K562 (cell line): ENCODE data around the gene SLC16A14. TPM values are rescaled to one million over a fixed set of nuclear protein-coding genes. Genes with fewer than 3 reads are reported as not detected.
A peak's percentile ranks its signal among the peaks of the same experiment; 100 is the strongest.

Experiments
- ATAC-seq: fragments of 200-7000 bp; cut with Tn5 transposase; 3 replicates; pipeline ENCODE4 v1.9.1; 2020; ENCODE audit warnings: moderate library complexity
- Bru-seq: library from RNA; stranded (reverse); fragments of 400-500 nt; gene quantifications from one replicate; lab custom pipeline; 2021; lab: Mats Ljungman, UMichigan
- BruChase-seq, 2 experiments: library from RNA; stranded (reverse); fragments of 400-500 nt; gene quantifications; one replicate each; lab custom pipeline; 2021; lab: Mats Ljungman, UMichigan
- BruUV-seq: library from RNA; stranded (reverse); fragments of 400-500 nt; replicated peaks from 2 replicates; lab custom pipeline; 2021; lab: Mats Ljungman, UMichigan
- CTCF ChIA-PET: fragments of 300-600 bp; formaldehyde crosslinking; extraction: SDS; loops from one replicate; lab custom pipeline; 2021; ENCODE audit warnings: low intra/inter-chr PET ratio; lab: Yijun Ruan, JAX
- POLR2A ChIA-PET: fragments of 300-600, 350-650 bp; sonication (Branson Sonifier 250); formaldehyde crosslinking; extraction: SDS; loops from one replicate; lab custom pipeline; 2021; ENCODE audit warnings: antibody characterized with exemption, inconsistent platforms; lab: Yijun Ruan, JAX
- DNase-seq, 4 experiments: peaks; one replicate each; pipeline versions ENCODE4 v3.0.0 to v3.0.0-alpha.2; 2011 to 2018; ENCODE audit warnings: low spot score in 3 of 4, mixed read lengths in 3 of 4; ENCODE audit errors: extremely low read depth in 1 of 4
- FAIRE-seq: peaks from 2 replicates; lab custom pipeline; 2011; peaks lifted over from hg19 to GRCh38; lab: Jason Lieb, UNC
- H2AFZ ChIP-seq: 2 replicates; pipeline ENCODE4 v1.6.0; 2011; ENCODE audit warnings: low read depth, low read length, control low read depth, inconsistent platforms
- H3K27ac ChIP-seq: fragments of 200-600 bp; 3 replicates; pipeline ENCODE4 v1.8.0; 2011; ENCODE audit warnings: low read depth, mild to moderate bottlenecking, control low read depth, inconsistent platforms, low read length, moderate library complexity, mixed read lengths; ENCODE audit errors: extremely low read depth
- H3K27me3 ChIP-seq, 2 experiments: fragments of 300-600 bp in 1 of 2; 2 replicates in 1 of 2; 3 replicates in 1 of 2; pipeline versions ENCODE4 v1.6.0 to v1.8.0; 2011; ENCODE audit warnings: inconsistent platforms in 2 of 2, low read length in 2 of 2, mild to moderate bottlenecking in 1 of 2, mixed read lengths in 1 of 2, moderate library complexity in 1 of 2; ENCODE audit not compliant: control insufficient read depth in 2 of 2, insufficient read depth in 2 of 2
- H3K36me3 ChIP-seq: fragments of 300-600 bp; 3 replicates; pipeline ENCODE4 v1.8.0; 2011; ENCODE audit warnings: mild to moderate bottlenecking, low read length, inconsistent platforms; ENCODE audit not compliant: control insufficient read depth, insufficient read depth
- H3K4me1 ChIP-seq, 2 experiments: fragments of 200-600 bp in 1 of 2; replicated peaks in 1 of 2; 2 replicates in 1 of 2; 3 replicates in 1 of 2; pipeline versions ENCODE4 v1.5.1 to v1.8.0; 2011; ENCODE audit warnings: inconsistent platforms in 2 of 2, low read length in 2 of 2, mild to moderate bottlenecking in 1 of 2, mixed read lengths in 1 of 2, moderate library complexity in 1 of 2; ENCODE audit not compliant: control insufficient read depth in 2 of 2, insufficient read depth in 2 of 2
- H3K4me2 ChIP-seq: 2 replicates; pipeline ENCODE4 v1.6.1; 2011; ENCODE audit warnings: low read length, control low read depth, inconsistent platforms, mixed read lengths; ENCODE audit not compliant: insufficient read depth
- H3K4me3 ChIP-seq: fragments of 200-600 bp; sonication (generic), shearing (Covaris generic); 2 replicates; pipeline ENCODE4 v1.5.1; 2016; ENCODE audit warnings: control low read depth, inconsistent platforms
- H3K79me2 ChIP-seq: fragments of 200-600 bp; 3 replicates; pipeline ENCODE4 v1.8.0; 2011; ENCODE audit warnings: low read length, inconsistent platforms; ENCODE audit not compliant: control insufficient read depth, insufficient read depth
- H3K9ac ChIP-seq, 2 experiments: 2 replicates each; pipeline versions ENCODE4 v1.6.0 to v1.6.1; 2011; ENCODE audit warnings: low read depth in 2 of 2, low read length in 2 of 2, control low read depth in 1 of 2, inconsistent platforms in 1 of 2, mild to moderate bottlenecking in 1 of 2, mixed read lengths in 1 of 2; ENCODE audit not compliant: insufficient read depth in 1 of 2
- H3K9me1 ChIP-seq: one replicate; pipeline ENCODE4 v1.6.0; 2011; ENCODE audit warnings: inconsistent platforms, mild to moderate bottlenecking, low read length, moderate library complexity; ENCODE audit not compliant: control insufficient read depth, insufficient read depth
- H3K9me3 ChIP-seq: replicated peaks from 2 replicates; pipeline ENCODE4 v1.5.1; 2011; ENCODE audit warnings: low read depth, low read length, inconsistent platforms; ENCODE audit not compliant: control insufficient read depth, insufficient read depth
- H4K20me1 ChIP-seq: replicated peaks from 2 replicates; pipeline ENCODE4 v1.6.1; 2011; ENCODE audit warnings: low read length, inconsistent platforms, mixed read lengths; ENCODE audit not compliant: control insufficient read depth, insufficient read depth
- BACH1 ChIP-seq: fragments of 200-800 bp; sonication (Bioruptor generic); IDR thresholded peaks from 2 replicates; pipeline ENCODE4 v1.6.1; 2016; ENCODE audit warnings: missing genetic modification characterization, missing compliant biosample characterization
- ELF1 ChIP-seq: fragments of 200-800 bp; sonication (Bioruptor generic); IDR thresholded peaks from 2 replicates; pipeline ENCODE4 v1.6.1; 2016; ENCODE audit warnings: missing genetic modification characterization, missing compliant biosample characterization
- NFRKB ChIP-seq: fragments of 450-650 bp; IDR thresholded peaks from 2 replicates; pipeline ENCODE4 v1.6.1; 2016; ENCODE audit warnings: low read depth
- RCOR1 ChIP-seq, 2 experiments: IDR thresholded peaks; 2 replicates each; pipeline ENCODE4 v1.6.1; 2012; ENCODE audit warnings: low read depth in 2 of 2, low read length in 2 of 2, borderline replicate concordance in 1 of 2, improper control_type of control experiment in 1 of 2
- RFX7 ChIP-seq: fragments of 250-450 bp; sonication (Bioruptor Pico); IDR thresholded peaks from 2 replicates; pipeline ENCODE4 v1.5.1; 2021; ENCODE audit warnings: mild to moderate bottlenecking
- TOE1 ChIP-seq, 2 experiments: fragments of 450-650 bp in 1 of 2; sonication (generic) in 1 of 2; formaldehyde crosslinking in 1 of 2; IDR thresholded peaks; 2 replicates each; pipeline versions ENCODE4 v1.7.1 to v1.8.0; 2016 to 2022; ENCODE audit warnings: borderline replicate concordance in 2 of 2, mild to moderate bottlenecking in 2 of 2, antibody characterized with exemption in 1 of 2, inconsistent platforms in 1 of 2, low read depth in 1 of 2, missing genetic modification reagents in 1 of 2, moderate library complexity in 1 of 2
- ZNF324 ChIP-seq: fragments of 250-450 bp; sonication (Bioruptor Pico); IDR thresholded peaks from 2 replicates; pipeline ENCODE4 v1.4.0; 2020; ENCODE audit warnings: mild to moderate bottlenecking
- WGBS: fragments of 100-300 bp; shearing (Covaris generic); methylation state at CpG from one replicate; pipeline ENCODE4 v1.1.6; 2016; ENCODE audit warnings: low coverage, mixed read lengths; ENCODE audit not compliant: insufficient coverage; ENCODE audit errors: missing lambda C conversion rate; 5-methylcytosine and 5-hydroxymethylcytosine counted together
- in situ Hi-C: fragments of 300-500 bp; cut with MboI; formaldehyde crosslinking; loops from 4 replicates; pipeline ENCODE4 v1.15.0; 2018; ENCODE audit warnings: inconsistent platforms, mixed read lengths
- intact Hi-C: fragments of 100-400 bp; cut with micrococcal nuclease; formaldehyde crosslinking; loops from 2 replicates; pipeline ENCODE4 v1.14.2; 2022
- long read RNA-seq, 3 experiments: library from polyadenylated mRNA in 2 of 3; library from RNA in 1 of 3; unstranded in 2 of 3; stranded (forward) in 1 of 3; transcript quantifications; one replicate each; pipeline ENCODE4 v2.0.0, GENCODE V29; 2019 to 2022
- polyA minus RNA-seq, 3 experiments: library from RNA; depleted of rRNA, polyadenylated mRNA; stranded (reverse); fragments of >200 nt; gene quantifications; 2 replicates each; pipeline ENCODE4 v1.2.3, GENCODE V29; 2011
- polyA plus RNA-seq, 8 experiments: library from polyadenylated mRNA; depleted of rRNA in 4 of 8; stranded (reverse) in 5 of 8; unstranded in 3 of 8; fragments of >200 nt; fragmentation: Nextera tagmentation in 2 of 8; fragmentation: Illumina TruSeq in 1 of 8; extraction: Ambion mirVana in 2 of 8; extraction: Trizol in 1 of 8; gene quantifications; 2 replicates each; pipeline versions ENCODE4 v1.2.1 to v1.2.3, GENCODE V29; 2011 to 2014; ENCODE audit warnings: inconsistent platforms in 1 of 8, missing spikeins in 1 of 8
- total RNA-seq, 7 experiments: library from RNA; depleted of rRNA in 6 of 7; stranded (reverse); fragments of >200 nt in 6 of 7; fragmentation: Illumina TruSeq in 2 of 7; extraction: Trizol in 2 of 7; gene quantifications; 2 replicates each; pipeline versions ENCODE4 v1.2.1 to v1.2.3, GENCODE V29; 2011 to 2021; ENCODE audit warnings: low replicate concordance in 1 of 7
- TF ChIP-seq, protein P1 (sequence below), 2 experiments: fragments of 450-650 bp; formaldehyde crosslinking in 1 of 2; IDR thresholded peaks; 2 replicates each; pipeline versions ENCODE4 v1.4.0 to v1.6.1; 2014 to 2020; ENCODE audit warnings: mild to moderate bottlenecking in 2 of 2, borderline replicate concordance in 1 of 2, low read depth in 1 of 2

Gene SLC16A14, protein sequence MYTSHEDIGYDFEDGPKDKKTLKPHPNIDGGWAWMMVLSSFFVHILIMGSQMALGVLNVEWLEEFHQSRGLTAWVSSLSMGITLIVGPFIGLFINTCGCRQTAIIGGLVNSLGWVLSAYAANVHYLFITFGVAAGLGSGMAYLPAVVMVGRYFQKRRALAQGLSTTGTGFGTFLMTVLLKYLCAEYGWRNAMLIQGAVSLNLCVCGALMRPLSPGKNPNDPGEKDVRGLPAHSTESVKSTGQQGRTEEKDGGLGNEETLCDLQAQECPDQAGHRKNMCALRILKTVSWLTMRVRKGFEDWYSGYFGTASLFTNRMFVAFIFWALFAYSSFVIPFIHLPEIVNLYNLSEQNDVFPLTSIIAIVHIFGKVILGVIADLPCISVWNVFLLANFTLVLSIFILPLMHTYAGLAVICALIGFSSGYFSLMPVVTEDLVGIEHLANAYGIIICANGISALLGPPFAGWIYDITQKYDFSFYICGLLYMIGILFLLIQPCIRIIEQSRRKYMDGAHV
- not detected in 2 replicates for total RNA-seq (2011; cell fraction: chromatin; rRNA removed; ENCODE audit: low replicate concordance)
- total RNA-seq (2011; cell fraction: nucleolus; rRNA removed): not detected in 2 replicates
- total RNA-seq (2011; cell fraction: nucleoplasm; rRNA removed): not detected in 2 replicates
- total RNA-seq (2014; rRNA removed): not detected in 2 replicates
- not detected in 2 replicates for total RNA-seq (2014; rRNA removed; fragmentation: Illumina TruSeq; extraction: Trizol)
- total RNA-seq (2015; rRNA removed; fragmentation: Illumina TruSeq; extraction: Trizol): not detected in 2 replicates
- total RNA-seq (2021): not detected in 2 replicates
- polyA plus RNA-seq (2011; rRNA removed): not detected in 2 replicates
- polyA plus RNA-seq (2011; cell fraction: cytosol; rRNA removed): not detected in 2 replicates
- polyA plus RNA-seq (2011; cell fraction: nucleus; rRNA removed): not detected in 2 replicates
- polyA plus RNA-seq (2012): not detected in 2 replicates
- polyA plus RNA-seq (2014; fragmentation: Illumina TruSeq; extraction: Trizol): not detected in 2 replicates
- polyA plus RNA-seq (2014; fragmentation: Nextera tagmentation; extraction: Ambion mirVana): not detected
- not detected in 2 replicates for polyA plus RNA-seq (2014; rRNA removed)
- polyA minus RNA-seq (2011; rRNA and poly(A)+ RNA removed): not detected in 2 replicates
- polyA minus RNA-seq (2011; cell fraction: cytosol; rRNA and poly(A)+ RNA removed): not detected in 2 replicates
- polyA minus RNA-seq (2011; cell fraction: nucleus; rRNA and poly(A)+ RNA removed): not detected in 2 replicates
- Bru-seq, nascent RNA: percentile 12 among the genes with signal in this experiment
- BruChase-seq, experiment 1, labeled RNA remaining after a 2-hour chase: percentile 9 among the genes with signal in this experiment
- BruChase-seq, experiment 2, labeled RNA remaining after a 6-hour chase: percentile 12 among the genes with signal in this experiment
- long read RNA-seq, experiment 1: 0 reads
- long read RNA-seq, experiment 2, partial matches to known transcripts: 0 of 1 reads
- long read RNA-seq, experiment 2, other reads (novel, unspliced or antisense): 1 of 1 reads
- long read RNA-seq, experiment 3: 0 reads

DNA sequence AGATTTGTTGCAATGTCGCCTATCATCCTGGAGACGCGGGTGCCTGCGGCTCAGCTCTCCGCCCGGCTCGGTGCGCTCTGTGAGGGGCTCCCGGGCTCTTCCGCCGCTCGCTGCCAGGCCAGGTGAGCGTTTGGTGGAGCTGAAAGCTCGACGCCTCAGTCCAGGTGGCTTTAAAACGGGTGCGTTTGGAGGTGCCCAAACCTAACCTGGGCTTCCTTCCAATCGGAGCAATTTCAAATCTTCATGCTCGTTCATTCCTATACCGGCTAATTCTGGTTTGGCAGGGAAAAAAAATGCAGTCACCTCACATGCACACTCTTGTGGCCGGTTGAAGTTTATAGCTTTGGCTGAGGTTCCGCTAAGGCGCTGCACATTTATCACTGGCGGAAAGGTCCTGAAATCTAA is at the start of gene SLC16A14:
Gene SLC16A14 (minus strand): TSS at position 274 of the 405 bp plus-strand sequence. CDS start 9,572 bp downstream, outside the sequence.
- H3K4me3 ChIP-seq: no peak within 1 kb of the TSS
- peaks cover 0 to 11% of the 10 kb centered on the region in 2 experiments; a peak in 3 of 5 replicates for H3K4me1 ChIP-seq
- no peak within 1 kb of the TSS for H2AFZ ChIP-seq
- no peak within 1 kb of the TSS for H3K4me2 ChIP-seq
- DNase-seq: no peak
- H3K9me3 ChIP-seq: no peaks in the 10 kb centered on the region
- no peak for ATAC-seq
- no peaks in the 10 kb centered on the region for H3K36me3 ChIP-seq
- H3K9me1 ChIP-seq: no peaks in the 10 kb centered on the region
- ChIA-PET POLR2A (no interaction called here), CTCF (no interaction called here)
- no peaks in the 10 kb centered on the region for H4K20me1 ChIP-seq
- no peaks in the 10 kb centered on the region for H3K79me2 ChIP-seq
- H3K9ac ChIP-seq: no peak within 1 kb of the TSS
- no peak for FAIRE-seq
- in situ Hi-C loops (no loop called here), intact Hi-C loops (loop anchor here (10.0 kb wide), 1 partner anchor 64 kb away; no protein-coding TSS in a partner anchor)
- WGBS: 54% methylated on average over 21 of the region's 24 CpGs
- no TSS peak for BruUV-seq
- no peak within 1 kb of the TSS for H3K27ac ChIP-seq
- peaks cover 0 to 35% of the 10 kb centered on the region in 2 experiments; a peak in 2 of 5 replicates for H3K27me3 ChIP-seq
- no peak for TF ChIP-seq BACH1 (tag)
- no peak for TF ChIP-seq RFX7 (CRISPR knock-in tag)
- no peak for TF ChIP-seq ZNF324
- TF ChIP-seq, protein P1, sequence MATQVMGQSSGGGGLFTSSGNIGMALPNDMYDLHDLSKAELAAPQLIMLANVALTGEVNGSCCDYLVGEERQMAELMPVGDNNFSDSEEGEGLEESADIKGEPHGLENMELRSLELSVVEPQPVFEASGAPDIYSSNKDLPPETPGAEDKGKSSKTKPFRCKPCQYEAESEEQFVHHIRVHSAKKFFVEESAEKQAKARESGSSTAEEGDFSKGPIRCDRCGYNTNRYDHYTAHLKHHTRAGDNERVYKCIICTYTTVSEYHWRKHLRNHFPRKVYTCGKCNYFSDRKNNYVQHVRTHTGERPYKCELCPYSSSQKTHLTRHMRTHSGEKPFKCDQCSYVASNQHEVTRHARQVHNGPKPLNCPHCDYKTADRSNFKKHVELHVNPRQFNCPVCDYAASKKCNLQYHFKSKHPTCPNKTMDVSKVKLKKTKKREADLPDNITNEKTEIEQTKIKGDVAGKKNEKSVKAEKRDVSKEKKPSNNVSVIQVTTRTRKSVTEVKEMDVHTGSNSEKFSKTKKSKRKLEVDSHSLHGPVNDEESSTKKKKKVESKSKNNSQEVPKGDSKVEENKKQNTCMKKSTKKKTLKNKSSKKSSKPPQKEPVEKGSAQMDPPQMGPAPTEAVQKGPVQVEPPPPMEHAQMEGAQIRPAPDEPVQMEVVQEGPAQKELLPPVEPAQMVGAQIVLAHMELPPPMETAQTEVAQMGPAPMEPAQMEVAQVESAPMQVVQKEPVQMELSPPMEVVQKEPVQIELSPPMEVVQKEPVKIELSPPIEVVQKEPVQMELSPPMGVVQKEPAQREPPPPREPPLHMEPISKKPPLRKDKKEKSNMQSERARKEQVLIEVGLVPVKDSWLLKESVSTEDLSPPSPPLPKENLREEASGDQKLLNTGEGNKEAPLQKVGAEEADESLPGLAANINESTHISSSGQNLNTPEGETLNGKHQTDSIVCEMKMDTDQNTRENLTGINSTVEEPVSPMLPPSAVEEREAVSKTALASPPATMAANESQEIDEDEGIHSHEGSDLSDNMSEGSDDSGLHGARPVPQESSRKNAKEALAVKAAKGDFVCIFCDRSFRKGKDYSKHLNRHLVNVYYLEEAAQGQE (IDR thresholded peaks at IDR 0.05; ENCODE audit: borderline replicate concordance): peak; percentile 30
- TF ChIP-seq, protein P1 (CRISPR knock-in tag; IDR thresholded peaks at IDR 0.05; ENCODE audit: low read depth): no peak
- TF ChIP-seq NFRKB: no peak
- no peak for TF ChIP-seq RCOR1 (IDR thresholded peaks at IDR 0.05; ENCODE audit: borderline replicate concordance in 1 of 2, low read depth in 2 of 2, low read length in 2 of 2)
- TF ChIP-seq TOE1 (IDR thresholded peaks at IDR 0.05; ENCODE audit: borderline replicate concordance): no peak
- no peak for TF ChIP-seq TOE1 (CRISPR knock-in tag; IDR thresholded peaks at IDR 0.05; ENCODE audit: borderline replicate concordance, low read depth)
- no peak for TF ChIP-seq ELF1
